Prostate gland (tissue), 2 donors: ENCODE results near the gene DGKE. TPM values are rescaled to one million over a fixed set of nuclear protein-coding genes. Genes with fewer than 3 reads are reported as not detected.

Source experiments
- DNase-seq: peaks from one replicate; pipeline ENCODE4 v3.0.0-alpha.2; 2019; ENCODE audit warnings: low spot score
- H3K27ac ChIP-seq, 2 donors: fragments of 200-600 bp; sonication (generic); 2 replicates each; pipeline ENCODE4 v1.5.1; 2017 to 2019
- H3K27me3 ChIP-seq: fragments of 200-600 bp; sonication (generic); replicated peaks from 2 replicates; pipeline ENCODE4 v1.5.1; 2019; ENCODE audit not compliant: insufficient read depth
- H3K36me3 ChIP-seq, 2 donors: fragments of 200-600 bp; sonication (generic); 1 replicate in 1 of 2; 2 replicates in 1 of 2; pipeline versions ENCODE4 v1.5.1 to v1.8.1; 2017 to 2019
- H3K4me1 ChIP-seq: fragments of 200-600 bp; sonication (generic); replicated peaks from 2 replicates; pipeline ENCODE4 v1.5.1; 2019
- H3K4me3 ChIP-seq, 2 donors: fragments of 200-600 bp; sonication (generic); 2 replicates each; pipeline ENCODE4 v1.5.1; 2017 to 2019
- H3K9me3 ChIP-seq: fragments of 200-600 bp; sonication (generic); 2 replicates; pipeline ENCODE4 v1.5.1; 2017
- CTCF ChIP-seq, 4 experiments: fragments of 200-600 bp in 2 of 4; fragments of 450-650 bp in 2 of 4; sonication (generic) in 2 of 4; IDR thresholded peaks; 1 replicate in 3 of 4; 2 replicates in 1 of 4; pipeline ENCODE4 v1.5.1; 2016 to 2019; ENCODE audit warnings: antibody characterized with exemption in 4 of 4, mild to moderate bottlenecking in 2 of 4, moderate library complexity in 2 of 4
- POLR2A ChIP-seq: fragments of 450-650 bp; IDR thresholded peaks from one replicate; pipeline ENCODE4 v1.6.1; 2016; ENCODE audit warnings: antibody characterized with exemption, mild to moderate bottlenecking
- POLR2AphosphoS5 ChIP-seq: sonication (generic); formaldehyde crosslinking; IDR thresholded peaks from one replicate; pipeline ENCODE4 v1.6.1; 2017; ENCODE audit warnings: antibody characterized with exemption
- WGBS: methylation state at CpG from one replicate; pipeline ENCODE4 v1.1.5; 2018; 5-methylcytosine and 5-hydroxymethylcytosine counted together
- intact Hi-C: fragments of 100-400 bp; cut with DNase I; formaldehyde crosslinking; loops from one replicate; pipeline ENCODE4 v1.14.2; 2022
- total RNA-seq, 2 donors: library from RNA; depleted of rRNA; stranded (reverse); fragments of >200 nt; gene quantifications; one replicate each; pipeline ENCODE4 v1.1.0, GENCODE V29; 2016

Gene DGKE
- total RNA-seq, 2 donors from 2014 or later: 7.7 to 13.3 TPM

- WGBS: 82% methylated on average over 9 of the region's 9 CpGs
- Histone ChIP-seq H3K9me3 (no peaks in the 10 kb centered on the region), H3K27me3 (no peaks in the 10 kb centered on the region), H3K4me1 (peaks cover 5% of the 10 kb centered on the region), H3K27ac (no peak overlapping the region), H3K4me3 (no peak overlapping the region), H3K36me3 (peaks cover 6 to 11% of the 10 kb centered on the region in 2 donors)
- intact Hi-C loops: no loop called here
- no peak for DNase-seq
- TF ChIP-seq POLR2AphosphoS5 (no peak), POLR2A (no peak), CTCF (IDR thresholded peaks at IDR 0.05) (no peak)
Observed at GRCh38 chr17:56908001-56908542, 74.1 kb downstream of the DGKE start.

GRCh38 chr17:56909742-56910508 lies 76.0 kb downstream of the DGKE start:
- H3K27me3 ChIP-seq: no peaks in the 10 kb centered on the region
- no peaks in the 10 kb centered on the region for H3K36me3 ChIP-seq
- H3K9me3 ChIP-seq: no peaks in the 10 kb centered on the region
- peaks cover 5% of the 10 kb centered on the region for H3K4me1 ChIP-seq
- TF ChIP-seq POLR2AphosphoS5 (no peak), POLR2A (no peak), CTCF (IDR thresholded peaks at IDR 0.05) (no peak)
- 81% methylated on average over 6 of the region's 6 CpGs for WGBS
- DNase-seq: no peak
- H3K27ac ChIP-seq: no peak overlapping the region
- H3K4me3 ChIP-seq: no peak overlapping the region
- intact Hi-C loops: loop anchor here (5.0 kb wide), 2 partner anchors 52 to 78 kb away; partner anchors contain the start of genes C17orf67, COIL and DGKE

DNA sequence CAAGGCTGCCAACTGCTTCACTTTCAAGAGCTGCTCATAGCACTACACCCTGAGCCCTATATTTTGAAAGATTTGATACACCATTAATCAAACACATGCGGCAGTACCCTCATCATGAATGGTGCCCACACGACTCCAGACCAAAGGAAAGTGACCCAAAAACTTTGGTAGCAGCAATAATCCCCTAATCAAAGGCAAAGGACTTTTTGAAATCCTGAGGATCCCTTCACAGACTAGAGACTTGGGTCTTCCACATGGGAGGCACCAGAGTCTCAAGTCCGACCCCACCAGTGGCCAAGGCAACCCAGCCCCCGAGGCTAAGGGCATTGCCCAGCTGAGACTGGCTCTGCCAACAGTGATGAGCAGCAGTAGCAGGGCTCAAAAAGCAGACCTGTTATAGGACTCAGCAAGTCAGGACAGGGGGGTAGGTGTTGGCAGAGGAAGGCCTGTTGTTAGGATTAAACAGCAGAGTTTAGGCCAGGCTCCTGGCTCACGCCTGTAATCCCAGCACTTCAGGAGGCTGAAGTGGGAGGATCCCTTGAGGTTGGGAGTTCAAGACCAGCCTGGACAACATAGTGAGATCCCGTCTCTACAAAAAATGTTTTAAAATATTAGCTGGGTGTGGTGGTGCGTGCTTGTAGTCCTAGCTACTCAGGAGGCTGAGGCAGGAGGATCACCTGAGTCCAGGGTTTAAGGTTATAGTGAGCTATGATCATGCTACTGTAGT lies 76.7 kb downstream of the DGKE start:
- WGBS: 79% methylated on average over 7 of the region's 7 CpGs
- Histone ChIP-seq H3K36me3 (no peaks in the 10 kb centered on the region), H3K9me3 (no peaks in the 10 kb centered on the region), H3K27me3 (no peaks in the 10 kb centered on the region), H3K27ac (no peak overlapping the region), H3K4me1 (peaks cover 5% of the 10 kb centered on the region), H3K4me3 (no peak overlapping the region)
- intact Hi-C loops: loop anchor here (5.0 kb wide), 2 partner anchors 52 to 78 kb away; partner anchors contain the start of genes C17orf67, COIL and DGKE
- DNase-seq: no peak
- TF ChIP-seq POLR2A (no peak), CTCF (IDR thresholded peaks at IDR 0.05) (no peak), POLR2AphosphoS5 (no peak)

DNA sequence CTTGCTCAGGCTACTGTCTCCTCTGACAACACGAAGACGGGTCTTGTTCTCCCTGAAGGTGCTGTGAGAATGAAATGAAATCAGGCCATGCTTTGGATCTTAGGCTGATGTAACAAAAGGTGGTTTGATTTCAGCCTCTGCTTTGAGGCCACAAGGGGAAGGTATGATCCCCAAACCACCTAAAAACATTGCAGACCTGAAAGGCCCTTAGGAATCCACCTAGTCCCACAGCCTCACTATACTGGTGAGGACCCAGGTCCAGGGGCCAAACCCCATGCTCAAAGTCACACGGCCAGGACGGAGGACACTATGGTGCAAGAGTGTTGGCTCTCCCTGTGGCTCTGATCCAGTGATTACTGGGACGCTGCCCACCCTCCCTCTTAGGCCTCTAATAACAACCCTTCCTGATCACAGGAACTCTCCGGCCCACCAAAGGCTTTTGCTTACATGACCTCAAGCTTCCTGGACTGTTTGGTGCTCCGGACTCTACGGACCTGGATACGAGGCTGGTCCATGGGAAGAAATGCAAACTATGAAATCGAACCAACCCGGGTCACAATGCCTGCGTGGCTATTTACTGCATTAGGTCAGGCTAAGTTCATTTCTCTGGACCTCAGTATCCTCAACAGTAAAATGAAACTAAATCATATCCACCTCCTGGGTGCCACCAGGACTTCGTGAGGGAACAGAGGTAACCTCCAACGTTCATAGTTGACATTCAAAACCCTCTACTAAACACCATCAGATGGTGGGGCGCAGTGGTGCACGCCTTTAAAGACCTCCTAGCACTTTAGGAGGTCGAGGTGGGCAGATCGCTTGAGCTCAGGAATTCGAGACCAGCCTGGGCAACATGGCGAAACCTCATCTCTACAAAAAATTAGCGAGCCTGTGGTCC lies 78.4 kb downstream of the DGKE start:
- 67% methylated on average over 21 of the region's 21 CpGs for WGBS

More for the DNA sequence above, 78.4 kb downstream of the DGKE start:
- TF ChIP-seq POLR2AphosphoS5: no peak
- TF ChIP-seq CTCF (IDR thresholded peaks at IDR 0.05): no peak
- DNase-seq: no peak
- Histone ChIP-seq H3K27me3 (no peaks in the 10 kb centered on the region), H3K27ac (peak overlapping the region in 1 of 2 donors; percentile 87), H3K4me3 (peak overlapping the region; percentile 55 to 68), H3K9me3 (no peaks in the 10 kb centered on the region), H3K4me1 (peaks cover 5% of the 10 kb centered on the region), H3K36me3 (no peaks in the 10 kb centered on the region)
- intact Hi-C loops: loop anchor here (5.0 kb wide), 2 partner anchors 50 to 80 kb away; partner anchors contain the start of genes C17orf67, COIL and DGKE
